GM19463 (cell line): ENCODE measurements around the gene GSS.

ENCODE experiments used
- ATAC-seq: cut with Tn5 transposase; IDR thresholded peaks from one replicate; pipeline ENCODE4 v1.9.1; 2021; ENCODE audit warnings: mild to moderate bottlenecking, moderate library complexity; ENCODE audit not compliant: unreplicated experiment

GSS gene

GRCh38 chr20:34978092-34978744 is 22.6 kb upstream of the GSS start:
- no peak for ATAC-seq

- no peak for ATAC-seq
These were observed 21.9 kb upstream of the GSS start for GRCh38 chr20:34977365-34978091.

GRCh38 chr20:34976286-34976685 is 20.7 kb upstream of the GSS start:
- ATAC-seq: no peak

- ATAC-seq: no peak
These were observed 18.6 kb upstream of the GSS start for GRCh38 chr20:34974246-34974645.

GRCh38 chr20:34971561-34972235 is 16.1 kb upstream of the GSS start:
- ATAC-seq: no peak

GRCh38 chr20:34970846-34971560 is 15.4 kb upstream of the GSS start:
- no peak for ATAC-seq

GRCh38 chr20:34970193-34970840 is 14.7 kb upstream of the GSS start:
- no peak for ATAC-seq

GRCh38 chr20:34968042-34968775 is 12.6 kb upstream of the GSS start:
- ATAC-seq: no peak

- no peak for ATAC-seq
These were observed 11.8 kb upstream of the GSS start for GRCh38 chr20:34967421-34967820.

- ATAC-seq: no peak
These were observed 9.4 kb upstream of the GSS start for GRCh38 chr20:34965051-34965450.

- ATAC-seq: no peak
These were observed 8.9 kb upstream of the GSS start for GRCh38 chr20:34964486-34964885.

GRCh38 chr20:34956751-34957472 is 1.3 kb upstream of the GSS start:
- no peak for ATAC-seq

GRCh38 chr20:34956041-34956458 is 444 bp upstream of the GSS start:
- ATAC-seq: no peak

GRCh38 chr20:34954904-34955230 is 739 bp downstream of the GSS start:
- no peak for ATAC-seq

GRCh38 chr20:34953960-34954359 is 1.6 kb downstream of the GSS start:
- ATAC-seq: no peak

- no peak for ATAC-seq
These were observed 2.9 kb downstream of the GSS start for GRCh38 chr20:34952671-34953070.

GRCh38 chr20:34951652-34952051 is 4.0 kb downstream of the GSS start:
- no peak for ATAC-seq

GRCh38 chr20:34951252-34951651 is 4.4 kb downstream of the GSS start:
- no peak for ATAC-seq

GRCh38 chr20:34949120-34949519 is 6.5 kb downstream of the GSS start:
- ATAC-seq: no peak

GRCh38 chr20:34948030-34948429 is 7.6 kb downstream of the GSS start:
- no peak for ATAC-seq
